COR-L47 (cell line): ENCODE results near the gene EVX2.

Experiments used
- DNase-seq: peaks from one replicate; lab custom pipeline; 2025; lab: John Stamatoyannopoulos, UW

Gene EVX2

DNA sequence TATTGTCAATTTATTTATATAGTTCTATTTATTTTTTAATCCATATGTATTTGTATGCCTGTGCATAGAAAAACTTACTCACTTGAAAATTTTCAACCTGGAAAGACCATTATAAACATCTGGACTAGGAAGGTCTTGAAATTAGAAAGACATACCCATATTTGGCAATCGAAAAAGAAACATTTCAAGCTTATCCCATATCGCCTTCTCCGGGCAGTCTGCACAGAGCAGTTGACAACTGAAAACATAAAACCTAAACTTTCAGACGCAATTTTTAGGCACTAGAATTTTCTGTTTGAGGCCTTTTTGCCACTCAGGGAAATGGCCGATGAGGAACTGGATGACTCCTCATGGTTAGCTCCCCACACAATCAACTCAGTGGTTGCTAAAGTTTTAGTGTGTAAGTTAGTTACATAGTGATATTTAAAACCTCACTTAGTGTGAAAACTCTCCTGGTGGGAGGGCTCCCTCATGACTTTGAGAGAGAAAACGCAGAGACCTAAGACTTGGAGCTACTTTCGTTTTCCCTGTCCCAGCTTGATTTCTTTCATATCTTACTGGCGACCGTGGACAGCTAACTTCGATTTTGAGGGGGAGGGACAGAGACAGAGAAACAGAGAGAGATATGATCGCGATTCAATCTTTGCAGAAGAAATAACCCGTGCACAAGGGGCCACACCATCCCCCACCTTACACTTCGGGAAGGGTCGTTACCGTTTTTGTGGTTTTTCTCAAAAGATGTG, 12.7 kb upstream of the EVX2 start:
- DNase-seq: no peak

DNA sequence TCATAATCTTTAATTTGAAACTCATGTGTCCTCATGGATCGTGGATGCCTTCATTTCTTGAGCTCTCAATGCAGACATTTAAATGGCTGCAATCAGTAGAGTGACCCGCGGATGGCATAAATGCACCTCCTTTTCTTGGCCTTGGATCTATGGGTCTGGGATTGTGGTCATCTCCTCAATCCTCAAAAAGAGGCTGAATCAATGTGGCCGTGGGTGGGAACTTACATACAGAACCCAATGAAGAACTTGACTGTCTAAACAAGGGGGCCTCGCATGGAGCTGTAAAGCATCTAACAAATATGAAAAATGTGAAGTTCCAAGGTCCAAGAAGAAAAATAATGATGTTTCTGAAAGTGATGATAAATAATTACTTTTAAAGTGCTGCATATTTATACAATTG, 11.7 kb upstream of the EVX2 start:
- no peak for DNase-seq

DNA sequence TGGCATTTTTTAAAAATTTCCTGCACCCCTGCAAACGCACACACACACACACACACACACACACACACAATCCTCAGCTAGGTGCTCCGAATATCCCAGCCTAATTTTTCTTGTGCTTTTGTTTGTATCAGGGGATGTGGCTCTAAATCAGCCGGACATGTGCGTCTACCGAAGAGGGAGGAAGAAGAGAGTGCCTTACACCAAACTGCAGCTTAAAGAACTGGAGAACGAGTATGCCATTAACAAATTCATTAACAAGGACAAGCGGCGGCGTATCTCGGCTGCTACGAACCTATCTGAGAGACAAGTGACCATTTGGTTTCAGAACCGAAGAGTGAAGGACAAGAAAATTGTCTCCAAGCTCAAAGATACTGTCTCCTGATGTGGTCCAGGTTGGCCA, 10.6 kb upstream of the EVX2 start:
- no peak for DNase-seq

DNA sequence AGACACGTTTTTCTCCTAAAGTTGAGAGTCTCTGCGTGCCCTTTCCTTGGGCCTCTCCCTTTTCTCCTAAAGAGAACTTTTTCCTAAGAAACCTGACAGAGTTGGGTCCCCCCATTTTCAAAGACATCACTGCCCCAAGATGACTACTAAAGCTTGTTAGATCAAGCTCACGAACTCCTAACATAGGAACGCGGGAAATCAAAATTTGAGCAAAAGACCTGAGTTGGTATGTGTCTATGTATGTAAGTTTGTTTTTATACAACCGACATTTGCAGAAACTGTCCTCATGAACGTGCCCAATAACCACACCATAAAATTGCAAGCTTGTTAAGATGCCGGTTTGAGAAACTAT, 10.1 kb upstream of the EVX2 start:
- DNase-seq: no peak

DNA sequence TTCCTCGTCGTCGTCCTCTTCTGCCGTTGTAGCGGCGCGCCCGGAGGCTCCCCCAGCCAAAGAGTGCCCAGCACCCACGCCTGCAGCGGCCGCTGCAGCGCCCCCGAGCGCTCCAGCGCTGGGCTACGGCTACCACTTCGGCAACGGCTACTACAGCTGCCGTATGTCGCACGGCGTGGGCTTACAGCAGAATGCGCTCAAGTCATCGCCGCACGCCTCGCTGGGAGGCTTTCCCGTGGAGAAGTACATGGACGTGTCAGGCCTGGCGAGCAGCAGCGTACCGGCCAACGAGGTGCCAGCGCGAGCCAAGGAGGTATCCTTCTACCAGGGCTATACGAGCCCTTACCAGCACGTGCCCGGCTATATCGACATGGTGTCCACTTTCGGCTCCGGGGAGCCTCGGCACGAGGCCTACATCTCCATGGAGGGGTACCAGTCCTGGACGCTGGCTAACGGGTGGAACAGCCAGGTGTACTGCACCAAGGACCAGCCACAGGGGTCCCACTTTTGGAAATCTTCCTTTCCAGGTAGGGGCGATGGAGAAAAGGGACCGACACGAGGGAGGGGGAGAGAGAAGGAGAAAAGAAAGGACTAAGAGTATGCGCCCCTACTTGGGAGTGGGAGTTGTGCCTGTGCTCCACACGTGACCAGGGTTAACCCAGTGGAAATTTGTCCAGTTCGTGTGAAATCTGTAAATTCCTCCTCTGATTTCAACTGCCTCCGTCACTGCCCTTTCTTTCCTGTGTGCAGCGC, 9.6 kb upstream of the EVX2 start:
- peak; percentile 38 for DNase-seq

DNA sequence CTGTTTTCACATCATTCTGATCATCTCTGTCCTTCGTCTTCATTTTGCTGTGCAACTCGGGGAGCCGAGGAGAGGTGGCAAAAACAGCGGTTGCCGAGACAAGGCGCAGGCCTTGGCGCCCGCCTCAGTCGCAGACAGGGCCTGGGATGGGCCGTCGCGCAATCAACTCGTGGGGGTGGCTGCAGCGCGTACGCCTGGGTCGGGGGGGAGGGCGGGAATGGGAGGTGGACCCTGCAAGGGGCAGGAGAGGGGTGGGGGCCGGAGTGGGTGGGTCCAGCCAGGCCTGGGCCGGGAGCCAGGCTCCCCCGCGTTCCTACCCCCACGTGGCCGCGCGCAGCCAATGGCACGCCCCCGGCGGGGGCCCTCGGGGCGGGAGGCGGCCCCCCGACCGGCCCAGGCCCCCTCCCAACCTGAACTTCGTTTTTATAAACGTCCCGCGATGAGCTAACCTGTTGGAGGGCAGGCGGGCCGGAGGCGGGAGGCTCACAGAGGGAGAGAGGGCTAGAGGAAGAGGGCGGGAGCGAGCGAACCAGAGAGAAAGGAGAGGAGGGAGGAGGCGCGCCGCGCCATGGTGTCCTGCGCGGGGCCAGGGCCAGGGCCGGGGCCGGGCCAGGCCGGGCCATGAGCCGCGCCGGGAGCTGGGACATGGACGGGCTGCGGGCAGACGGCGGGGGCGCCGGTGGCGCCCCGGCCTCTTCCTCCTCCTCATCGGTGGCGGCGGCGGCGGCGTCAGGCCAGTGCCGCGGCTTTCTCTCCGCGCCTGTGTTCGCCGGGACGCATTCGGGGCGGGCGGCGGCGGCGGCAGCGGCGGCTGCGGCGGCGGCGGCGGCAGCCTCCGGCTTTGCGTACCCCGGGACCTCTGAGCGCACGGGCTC, 8.7 kb upstream of the EVX2 start, which contains the start of gene HOXD13:
Gene HOXD13 (plus strand): TSS at position 452 of the 875 bp plus-strand sequence. CDS start 170 bp downstream, at position 622.
- no peak for DNase-seq

DNA sequence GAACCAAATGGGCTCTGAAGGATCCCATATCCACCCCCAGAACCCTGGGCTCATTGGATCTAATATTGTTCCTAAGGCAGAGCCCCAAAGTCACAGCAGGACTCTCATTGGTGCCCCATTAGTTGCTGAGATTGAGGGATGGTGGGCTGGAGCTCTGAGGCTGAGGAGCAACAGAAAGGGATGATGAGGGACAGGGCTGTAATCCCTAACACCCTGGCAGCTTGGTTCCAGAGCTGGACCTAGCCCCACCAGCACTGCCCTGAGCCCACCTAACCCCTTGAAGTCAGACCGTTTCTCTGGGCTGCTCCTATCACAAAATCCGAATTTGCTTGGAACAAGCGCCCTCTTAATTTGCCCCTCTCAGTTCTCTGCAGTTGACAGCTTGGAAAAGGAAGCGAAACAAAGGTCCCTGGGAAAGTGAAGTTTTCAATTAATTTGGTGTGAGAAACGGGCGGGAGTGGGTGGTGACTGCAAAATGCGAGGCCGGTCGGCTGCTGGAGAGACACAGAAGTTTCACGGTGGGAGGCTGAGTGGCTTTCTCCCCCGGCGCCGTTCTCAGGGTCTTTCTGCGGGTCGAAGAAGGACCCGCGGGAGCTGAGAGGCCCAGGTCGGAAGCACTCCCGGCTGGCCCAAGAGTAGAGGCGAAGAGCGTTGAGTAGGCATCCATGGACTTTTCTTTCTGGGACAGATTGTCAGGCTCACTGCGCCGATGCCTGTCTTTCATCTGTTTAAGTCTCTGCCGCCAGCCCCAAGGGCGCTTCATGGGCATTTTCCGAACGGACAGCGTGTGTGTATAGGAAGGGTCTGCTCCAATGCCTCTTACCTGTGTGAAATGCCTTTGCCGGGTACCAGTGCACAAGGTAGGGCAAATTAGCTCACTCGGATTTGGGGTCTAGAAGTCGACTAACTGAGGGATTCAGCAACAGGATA, 7.8 kb upstream of the EVX2 start:
- DNase-seq: no peak

DNA sequence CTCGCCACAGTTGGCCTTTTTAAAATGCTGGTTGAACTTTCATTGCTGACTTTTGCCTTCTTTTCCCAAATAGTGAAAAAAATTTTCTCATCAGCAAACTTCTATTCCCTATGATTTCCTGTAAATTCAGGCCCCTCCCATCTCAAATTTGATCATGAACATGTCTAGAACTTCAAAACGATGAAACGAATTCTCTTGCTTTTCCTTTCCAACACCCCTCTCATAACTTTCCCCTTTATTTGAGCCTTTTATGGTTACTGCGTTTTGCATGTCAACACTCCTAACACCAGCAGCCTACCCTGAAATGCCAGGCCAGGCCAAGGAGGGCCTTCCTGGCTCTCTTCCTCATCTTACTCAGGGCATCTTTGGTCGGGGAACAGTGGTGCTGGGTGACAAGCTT, 7.1 kb upstream of the EVX2 start:
- DNase-seq: no peak

DNA sequence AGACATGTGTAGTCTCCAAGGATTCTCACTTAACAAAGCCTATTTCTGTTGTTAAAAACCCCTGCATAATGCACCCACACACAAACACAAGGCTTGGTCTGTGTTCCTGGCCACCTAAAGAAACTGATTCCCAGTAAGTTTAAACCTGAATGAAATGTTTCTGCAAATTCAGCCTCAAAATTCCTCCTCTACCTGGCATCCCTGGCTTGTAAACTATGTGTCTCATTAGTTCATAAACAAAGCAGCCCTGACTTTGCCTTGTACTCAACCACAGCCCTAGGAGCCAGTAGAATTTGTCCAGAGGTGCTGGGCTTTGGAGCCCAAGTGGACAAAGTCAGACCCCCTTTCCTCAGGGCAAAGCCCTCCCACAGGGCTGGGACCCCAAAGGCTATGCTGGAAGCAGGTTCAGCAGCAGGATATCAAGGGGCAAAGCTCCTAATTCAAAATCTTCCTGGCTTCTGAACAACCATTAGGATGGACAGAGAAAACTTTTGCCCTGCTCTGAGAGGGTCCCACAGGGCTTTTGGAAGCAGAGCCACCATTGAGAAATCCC, 6.2 kb upstream of the EVX2 start:
- no peak for DNase-seq

DNA sequence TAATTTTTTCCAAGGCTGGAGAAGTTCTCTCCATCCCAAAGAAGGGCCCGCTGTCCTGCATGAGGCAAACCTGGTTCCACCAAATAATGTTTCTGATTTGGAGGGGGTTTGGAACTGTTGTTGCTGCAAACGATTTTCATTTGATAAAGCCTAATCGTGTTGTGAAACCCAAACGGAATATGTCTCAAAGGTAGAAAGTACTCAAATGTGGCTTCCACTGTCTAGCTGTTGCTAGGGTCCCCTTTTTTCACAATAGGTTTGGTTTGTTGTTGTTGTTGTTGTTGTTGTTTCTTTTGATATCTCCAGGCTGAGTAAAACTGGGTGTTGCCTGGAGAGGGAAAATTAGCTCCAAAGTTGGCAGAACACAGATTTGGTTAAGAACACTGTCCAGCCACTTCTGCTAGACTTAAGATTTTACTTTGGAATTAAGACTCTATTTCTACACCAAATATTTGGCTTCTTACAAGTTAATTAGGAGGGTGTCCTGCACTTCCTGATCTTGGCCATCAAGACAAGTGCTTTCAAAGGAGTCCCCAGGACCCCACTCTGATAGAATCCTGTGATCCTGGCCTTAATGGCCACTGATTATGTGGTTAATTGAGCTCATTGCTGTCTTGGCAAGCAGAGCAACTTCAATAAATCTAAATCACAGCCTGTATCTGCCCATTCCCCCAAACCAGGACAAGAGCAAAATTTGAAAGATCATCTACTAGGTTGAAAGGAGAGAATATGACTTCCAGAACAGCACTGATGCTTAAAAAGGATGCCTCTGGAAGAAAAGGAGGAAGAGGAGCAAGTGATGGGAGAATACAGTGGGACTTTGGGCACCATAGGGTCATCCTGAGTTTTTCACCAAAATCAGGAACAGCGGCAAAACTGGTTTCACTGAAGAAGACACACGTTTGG, 5.4 kb upstream of the EVX2 start:
- DNase-seq: no peak

DNA sequence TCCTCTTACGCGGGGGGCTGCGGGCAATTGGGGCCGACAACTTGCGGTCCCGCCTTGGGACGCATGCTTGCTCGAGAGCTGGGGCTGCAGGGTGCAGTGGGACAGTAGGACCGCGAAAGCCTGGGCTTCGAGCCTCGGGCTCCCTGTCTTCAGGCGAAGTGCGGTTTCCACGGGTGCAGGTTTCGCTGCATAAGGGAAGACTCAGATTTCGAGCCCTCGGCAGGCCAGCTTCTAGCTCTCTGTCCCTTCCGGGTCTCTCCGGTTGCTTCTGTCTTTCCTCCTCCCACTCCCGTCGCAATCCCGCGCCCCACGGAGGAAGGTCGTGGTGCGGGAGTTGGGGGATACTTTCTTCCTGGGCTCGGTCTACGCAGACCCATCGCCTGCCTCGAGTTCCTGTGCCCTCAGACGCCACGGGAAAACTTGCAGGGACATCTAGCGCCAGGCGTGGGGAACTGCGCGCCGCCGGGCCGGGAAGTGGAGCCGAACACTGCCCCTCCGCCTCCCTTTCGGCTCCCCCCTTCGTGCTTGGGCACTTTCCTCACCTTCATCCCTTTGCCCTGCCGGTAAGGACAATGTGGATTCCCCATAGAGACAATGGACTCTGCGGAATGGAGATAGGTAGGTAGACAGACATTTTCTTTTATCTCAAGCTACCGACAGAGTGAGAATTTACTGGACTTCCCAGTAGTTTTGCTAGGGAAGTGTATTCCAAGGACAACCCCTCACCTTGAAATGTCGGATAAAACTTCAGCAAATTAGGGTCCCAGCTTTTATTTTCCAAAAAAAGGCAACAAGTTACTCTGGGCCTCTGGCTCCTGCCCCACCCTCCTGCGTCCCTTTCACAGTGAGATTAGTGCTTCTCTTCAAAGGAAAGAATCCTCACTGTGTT, 4.5 kb upstream of the EVX2 start:
- peak; percentile 54 for DNase-seq

DNA sequence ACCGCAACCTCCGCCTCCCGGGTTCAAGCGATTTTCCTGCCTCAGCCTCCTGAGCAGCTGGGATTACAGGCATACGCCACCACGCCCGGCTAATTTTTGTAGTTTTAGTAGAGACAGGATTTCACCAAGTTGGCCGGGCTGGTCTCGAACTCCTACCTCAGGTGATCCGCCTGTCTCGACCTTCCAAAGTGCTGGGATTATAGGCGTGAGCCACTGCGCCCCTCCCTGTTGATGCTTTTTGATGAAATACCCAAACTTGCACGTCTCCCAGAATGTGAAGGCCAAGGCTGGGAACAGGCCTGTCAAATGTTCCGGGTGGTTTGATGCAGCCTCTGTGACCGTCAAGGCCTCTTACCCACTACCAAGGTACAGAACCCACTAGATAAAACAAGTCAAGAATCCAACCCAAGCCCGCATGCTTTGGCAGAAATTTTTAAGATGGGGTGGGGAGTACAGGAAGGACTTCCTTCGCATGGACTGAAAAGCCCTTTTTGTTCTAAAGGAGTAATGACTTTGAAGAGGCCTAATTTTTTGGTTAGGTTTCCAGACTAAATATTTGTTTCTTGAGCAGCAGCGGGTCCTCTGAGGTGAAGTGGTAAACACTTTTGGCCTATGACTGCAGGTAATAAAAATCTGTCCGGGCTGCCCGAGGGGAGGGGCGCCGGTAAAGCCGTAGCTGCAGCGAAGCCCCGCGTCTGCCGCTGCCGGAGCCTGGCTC, 3.7 kb upstream of the EVX2 start:
- no peak for DNase-seq

DNA sequence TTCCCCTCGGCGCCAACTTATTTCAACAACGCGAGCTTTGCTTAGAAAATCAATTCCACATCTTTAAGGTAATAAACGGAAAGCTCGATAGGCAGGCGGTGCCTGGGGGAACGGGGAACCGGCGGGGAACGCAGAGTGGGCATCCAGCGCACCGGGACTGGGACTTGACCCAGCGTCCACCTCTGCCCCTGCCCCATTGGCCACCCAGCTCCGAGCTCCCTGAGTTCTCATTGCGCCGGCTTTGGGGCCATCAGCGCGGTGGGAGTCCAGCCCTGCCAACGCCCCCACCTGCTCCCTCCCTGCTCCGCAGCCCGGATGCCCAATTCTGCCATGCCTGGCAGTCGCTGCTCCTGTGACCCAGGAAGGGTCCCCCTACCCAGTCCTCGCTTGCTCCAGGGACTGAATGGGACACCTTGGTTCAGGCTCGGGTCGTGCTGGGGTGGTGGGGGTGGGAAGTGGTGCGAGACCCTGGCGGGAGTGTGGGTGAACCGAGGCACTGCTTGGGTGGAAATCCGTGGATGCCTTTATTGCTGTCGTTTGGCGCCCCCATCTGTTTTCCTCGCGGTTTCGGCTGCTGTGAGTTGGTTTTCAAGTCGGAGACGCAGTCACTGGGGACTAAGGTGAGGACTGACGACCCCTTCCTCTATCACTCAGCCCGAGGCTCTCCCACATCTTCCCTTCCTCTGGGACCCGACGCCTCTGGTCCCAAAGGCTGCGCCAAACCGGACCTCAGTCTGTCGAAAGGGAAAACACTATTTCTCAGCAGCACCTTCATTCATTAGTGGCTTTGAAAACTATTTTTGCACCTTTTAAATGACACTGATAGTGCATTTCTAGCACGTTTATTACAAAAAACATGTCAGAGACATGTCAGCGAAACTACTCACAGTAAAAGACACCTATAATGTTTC, 2.4 kb upstream of the EVX2 start:
- DNase-seq: peak; percentile 45

DNA sequence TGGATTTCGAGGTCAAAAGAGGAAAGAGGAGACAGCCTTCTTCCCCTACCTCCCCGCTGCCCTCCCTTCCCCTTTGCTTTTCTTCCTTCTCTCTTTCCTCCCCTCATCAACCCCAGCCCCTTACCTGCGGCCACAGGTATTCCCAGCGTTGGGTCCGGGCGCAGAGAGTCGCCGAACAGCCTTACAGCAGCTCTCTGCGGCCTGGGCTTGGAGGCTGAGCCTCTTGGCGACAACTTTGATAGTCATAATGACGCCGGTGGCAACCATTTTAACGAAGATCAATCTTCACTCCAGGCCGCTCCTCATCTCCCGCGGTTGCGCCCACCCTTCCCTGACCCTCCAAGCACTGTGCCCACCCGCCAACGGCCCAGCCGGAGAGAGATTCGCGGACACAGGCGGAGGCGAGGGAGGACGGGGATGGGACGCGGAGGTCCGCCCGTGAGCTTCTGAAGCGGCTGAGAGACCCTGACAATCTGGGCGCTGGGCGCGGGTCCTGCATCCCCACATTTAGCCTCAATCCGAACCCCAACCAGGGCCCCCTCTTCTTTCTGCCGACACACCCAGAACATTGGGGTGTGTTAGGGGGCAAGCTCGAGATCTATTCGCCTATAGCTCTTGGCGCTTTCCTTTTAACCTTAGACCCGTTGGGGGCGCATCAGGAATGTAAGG, 1.5 kb upstream of the EVX2 start:
- DNase-seq: no peak

DNA sequence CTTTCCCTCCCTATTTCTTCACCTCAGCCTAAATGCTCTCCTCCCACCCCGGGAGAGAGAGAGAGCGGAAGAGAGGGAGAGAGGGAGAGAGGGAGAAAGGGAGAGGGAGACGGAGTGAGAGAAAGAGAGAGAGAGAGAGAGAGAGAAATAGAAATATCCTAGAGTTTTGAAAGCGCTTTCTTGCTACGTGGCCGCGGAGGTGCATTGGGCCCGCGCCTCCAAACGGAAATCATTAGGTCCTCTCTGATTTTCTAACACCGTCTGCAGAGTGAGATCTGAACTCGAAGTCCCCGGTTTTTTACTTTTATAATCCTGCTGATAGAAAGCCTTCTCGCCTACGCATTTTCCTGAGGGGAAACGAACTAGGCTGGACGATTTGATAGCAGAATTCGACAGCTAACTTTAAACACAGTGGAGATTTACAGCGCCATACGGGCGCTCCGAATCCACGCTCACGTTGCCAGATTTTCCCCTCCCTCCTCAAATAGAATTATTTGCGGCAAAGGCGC, 903 bp upstream of the EVX2 start:
- no peak for DNase-seq
